Adrenal gland (tissue), 5 donors: Measurements from ENCODE around the gene RNF182.

Experiments used
- CTCF ChIP-seq, 6 experiments: fragments of 450-650 bp in 4 of 6; fragments of 200-600 bp in 2 of 6; sonication (generic) in 1 of 6; IDR thresholded peaks; 1 replicate in 5 of 6; 2 replicates in 1 of 6; pipeline versions ENCODE4 v1.5.1 to v1.8.0; 2016 to 2021; ENCODE audit warnings: antibody characterized with exemption in 6 of 6, mild to moderate bottlenecking in 2 of 6, moderate library complexity in 1 of 6
- POLR2A ChIP-seq, 2 donors: fragments of 450-650 bp; IDR thresholded peaks; one replicate each; pipeline ENCODE4 v1.6.1; 2017; ENCODE audit warnings: antibody characterized with exemption in 2 of 2, mild to moderate bottlenecking in 2 of 2, moderate library complexity in 1 of 2
- donor health status: DM: no; HTN: no; CAD: no.

- TF ChIP-seq CTCF (IDR thresholded peaks at IDR 0.05) (no peak), POLR2A (IDR thresholded peaks at IDR 0.05) (no peak)
These were observed 99.1 kb downstream of the RNF182 start for GRCh38 chr6:14023855-14024254.
